Hepatocyte (in vitro differentiated cells): Measurements from ENCODE around the gene PPP4R4.
"Not testable (repeated sequence)": the region's sequence is repeated elsewhere in the genome, so short reads cannot be mapped to it uniquely, and the experiment has no call there.

Experiments
- EZH2 ChIP-seq: fragments of 200-600 bp; sonication (generic); IDR thresholded peaks from 2 replicates; pipeline ENCODE4 v1.6.1; 2016; ENCODE audit warnings: antibody characterized with exemption, mild to moderate bottlenecking, borderline replicate concordance
- EZH2phosphoT487 ChIP-seq: fragments of 200-600 bp; sonication (generic); IDR thresholded peaks from one replicate; pipeline ENCODE4 v1.6.1; 2018; ENCODE audit warnings: antibody characterized with exemption, mild to moderate bottlenecking, low read depth, moderate library complexity; ENCODE audit not compliant: unreplicated experiment, severe bottlenecking
- TF ChIP-seq, protein P1 (sequence below): fragments of 200-600 bp; sonication (generic); IDR thresholded peaks from 2 replicates; pipeline ENCODE4 v1.5.1; 2016; ENCODE audit warnings: antibody characterized with exemption, mild to moderate bottlenecking; ENCODE audit not compliant: poor library complexity

- TF ChIP-seq, protein P1, sequence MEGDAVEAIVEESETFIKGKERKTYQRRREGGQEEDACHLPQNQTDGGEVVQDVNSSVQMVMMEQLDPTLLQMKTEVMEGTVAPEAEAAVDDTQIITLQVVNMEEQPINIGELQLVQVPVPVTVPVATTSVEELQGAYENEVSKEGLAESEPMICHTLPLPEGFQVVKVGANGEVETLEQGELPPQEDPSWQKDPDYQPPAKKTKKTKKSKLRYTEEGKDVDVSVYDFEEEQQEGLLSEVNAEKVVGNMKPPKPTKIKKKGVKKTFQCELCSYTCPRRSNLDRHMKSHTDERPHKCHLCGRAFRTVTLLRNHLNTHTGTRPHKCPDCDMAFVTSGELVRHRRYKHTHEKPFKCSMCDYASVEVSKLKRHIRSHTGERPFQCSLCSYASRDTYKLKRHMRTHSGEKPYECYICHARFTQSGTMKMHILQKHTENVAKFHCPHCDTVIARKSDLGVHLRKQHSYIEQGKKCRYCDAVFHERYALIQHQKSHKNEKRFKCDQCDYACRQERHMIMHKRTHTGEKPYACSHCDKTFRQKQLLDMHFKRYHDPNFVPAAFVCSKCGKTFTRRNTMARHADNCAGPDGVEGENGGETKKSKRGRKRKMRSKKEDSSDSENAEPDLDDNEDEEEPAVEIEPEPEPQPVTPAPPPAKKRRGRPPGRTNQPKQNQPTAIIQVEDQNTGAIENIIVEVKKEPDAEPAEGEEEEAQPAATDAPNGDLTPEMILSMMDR: not testable (repeated sequence)
- TF ChIP-seq EZH2, EZH2phosphoT487: not testable (repeated sequence)
These were observed 44.2 kb downstream of the PPP4R4 start for GRCh38 chr14:94218198-94218886.
